ENCODE measurements around the gene LMBR1. TPM values are rescaled to one million over a fixed set of nuclear protein-coding genes. Genes with fewer than 3 reads are reported as not detected.
"Not testable (repeated sequence)": the region's sequence is repeated elsewhere in the genome, so short reads cannot be mapped to it uniquely, and the experiment has no call there.

The LMBR1 gene
- total and polyA plus RNA-seq, 4 experiments from 2014 or later = 35.3 to 97.4 (median 55.2) TPM

GRCh38 chr7:156848979-156849378, 44.0 kb downstream of the LMBR1 start:
- Mint-ChIP-seq H3K4me1 (peaks cover 31 to 51% (median 40%) of the 10 kb centered on the region in 4 donors), H3K9me3 (peaks cover 0 to 5% (median under 1%) of the 10 kb centered on the region in 8 donors), H3K27me3 (no peaks in the 10 kb centered on the region), H3K36me3 (peaks cover 25% of the 10 kb centered on the region in 2 donors), H3K27ac (peak overlapping the region in 2 of 7 donors; percentile 47 to 84), H3K4me3 (no peak overlapping the region)
- ChIA-PET POLR2A (ENCODE audit: partially characterized antibody) (no interaction called here), CTCF (ENCODE audit: partially characterized antibody) (no interaction called here)
- peaks cover 3% of the 10 kb centered on the region for H3K4me1 ChIP-seq (ENCODE audit: insufficient read depth, low read length)
- H3K36me3 ChIP-seq (ENCODE audit: insufficient read depth, low read length) = no peaks in the 10 kb centered on the region
- H3K27me3 ChIP-seq (ENCODE audit: insufficient read depth, low read length) = no peaks in the 10 kb centered on the region
- no peak for DNase-seq
- intact Hi-C loops (cut with micrococcal nuclease) = no loop called here
- H3K9me3 ChIP-seq (ENCODE audit: control insufficient read depth in 1 of 2, low read length in 2 of 2) = no peaks in the 10 kb centered on the region
- no peak overlapping the region for H3K4me3 ChIP-seq (ENCODE audit: low read length in 2 of 2)
- no peak overlapping the region for H3K27ac ChIP-seq (ENCODE audit: low read depth, low read length)

GRCh38 chr7:156845379-156846101, 47.4 kb downstream of the LMBR1 start:
- H3K27me3 ChIP-seq (ENCODE audit: insufficient read depth, low read length) = no peaks in the 10 kb centered on the region
- intact Hi-C loops (cut with micrococcal nuclease) = no loop called here
- ChIA-PET CTCF (ENCODE audit: partially characterized antibody) (interaction anchor here (1.0 kb wide), 1 partner anchor 9 kb away, joined by 3 read pairs; no protein-coding TSS in a partner anchor), POLR2A (ENCODE audit: partially characterized antibody) (no interaction called here)
- peaks cover 15% of the 10 kb centered on the region in 2 donors for H3K36me3 Mint-ChIP-seq
- no peaks in the 10 kb centered on the region for H3K27me3 Mint-ChIP-seq
- no peaks in the 10 kb centered on the region for H3K9me3 ChIP-seq (ENCODE audit: control insufficient read depth in 1 of 2, low read length in 2 of 2)
- H3K4me3 Mint-ChIP-seq = peak overlapping the region in 1 of 8 donors; percentile 17
- no peaks in the 10 kb centered on the region for H3K36me3 ChIP-seq (ENCODE audit: insufficient read depth, low read length)
- no peak for DNase-seq
- peaks cover 25 to 47% (median 34%) of the 10 kb centered on the region in 4 donors for H3K4me1 Mint-ChIP-seq
- H3K27ac Mint-ChIP-seq = peak overlapping the region in 1 of 7 donors; percentile 7
- no peak overlapping the region for H3K27ac ChIP-seq (ENCODE audit: low read depth, low read length)
- no peak overlapping the region for H3K4me3 ChIP-seq (ENCODE audit: low read length in 2 of 2)
- H3K4me1 ChIP-seq (ENCODE audit: insufficient read depth, low read length) = peaks cover 3% of the 10 kb centered on the region
- peaks cover 0 to 5% (median 0%) of the 10 kb centered on the region in 8 donors for H3K9me3 Mint-ChIP-seq

- H3K27me3 ChIP-seq (ENCODE audit: insufficient read depth, low read length); intact Hi-C loops (cut with micrococcal nuclease); H3K4me3 ChIP-seq (ENCODE audit: low read length in 2 of 2); H3K4me1 ChIP-seq (ENCODE audit: insufficient read depth, low read length); H3K9me3 ChIP-seq (ENCODE audit: control insufficient read depth in 1 of 2, low read length in 2 of 2); H3K27ac Mint-ChIP-seq; H3K4me3 Mint-ChIP-seq; DNase-seq; H3K27ac ChIP-seq (ENCODE audit: low read depth, low read length); H3K27me3 Mint-ChIP-seq; H3K9me3 Mint-ChIP-seq; H3K36me3 ChIP-seq (ENCODE audit: insufficient read depth, low read length): not testable (repeated sequence)
- ChIA-PET POLR2A (ENCODE audit: partially characterized antibody) (interaction anchor here (1.0 kb wide), 1 partner anchor 50 kb away, joined by 3 read pairs; no protein-coding TSS in a partner anchor), CTCF (ENCODE audit: partially characterized antibody) (interaction anchor here (1.3 kb wide), 1 partner anchor 27 kb away, joined by 3 read pairs; no protein-coding TSS in a partner anchor)
- peaks cover 10 to 14% of the 10 kb centered on the region in 2 donors for H3K36me3 Mint-ChIP-seq
- peaks cover 22 to 35% (median 30%) of the 10 kb centered on the region in 4 donors for H3K4me1 Mint-ChIP-seq
These were observed 49.4 kb downstream of the LMBR1 start for GRCh38 chr7:156843582-156843981.

GRCh38 chr7:156843157-156843556, 49.8 kb downstream of the LMBR1 start:
- peaks cover 3% of the 10 kb centered on the region for H3K4me1 ChIP-seq (ENCODE audit: insufficient read depth, low read length)
- POLR2A ChIA-PET (ENCODE audit: partially characterized antibody) = interaction anchor here (1.0 kb wide), 1 partner anchor 50 kb away, joined by 3 read pairs; no protein-coding TSS in a partner anchor
- H3K4me3 Mint-ChIP-seq = no peak overlapping the region
- H3K9me3 ChIP-seq (ENCODE audit: control insufficient read depth in 1 of 2, low read length in 2 of 2) = no peaks in the 10 kb centered on the region
- no peak overlapping the region for H3K27ac Mint-ChIP-seq
- H3K36me3 ChIP-seq (ENCODE audit: insufficient read depth, low read length) = no peaks in the 10 kb centered on the region
- CTCF ChIA-PET (ENCODE audit: partially characterized antibody) = interaction anchor here (1.3 kb wide), 1 partner anchor 27 kb away, joined by 3 read pairs; no protein-coding TSS in a partner anchor
- no peak for DNase-seq
- peaks cover 0 to 4% (median 0%) of the 10 kb centered on the region in 8 donors for H3K9me3 Mint-ChIP-seq
- H3K27ac ChIP-seq (ENCODE audit: low read depth, low read length) = no peak overlapping the region
- H3K27me3 Mint-ChIP-seq = no peaks in the 10 kb centered on the region
- H3K4me3 ChIP-seq (ENCODE audit: low read length in 2 of 2) = no peak overlapping the region
- H3K36me3 Mint-ChIP-seq = peaks cover 8 to 18% of the 10 kb centered on the region in 2 donors
- intact Hi-C loops (cut with micrococcal nuclease) = no loop called here
- H3K4me1 Mint-ChIP-seq = peaks cover 21 to 33% (median 30%) of the 10 kb centered on the region in 4 donors
- no peaks in the 10 kb centered on the region for H3K27me3 ChIP-seq (ENCODE audit: insufficient read depth, low read length)

GRCh38 chr7:156842740-156843140, 50.2 kb downstream of the LMBR1 start:
- no peak for DNase-seq
- Histone ChIP-seq H3K4me3 (ENCODE audit: low read length in 2 of 2) (no peak overlapping the region), H3K36me3 (ENCODE audit: insufficient read depth, low read length) (no peaks in the 10 kb centered on the region), H3K4me1 (ENCODE audit: insufficient read depth, low read length) (peaks cover 3% of the 10 kb centered on the region), H3K9me3 (ENCODE audit: control insufficient read depth in 1 of 2, low read length in 2 of 2) (no peaks in the 10 kb centered on the region), H3K27me3 (ENCODE audit: insufficient read depth, low read length) (no peaks in the 10 kb centered on the region), H3K27ac (ENCODE audit: low read depth, low read length) (no peak overlapping the region)
- no peak overlapping the region for H3K4me3 Mint-ChIP-seq
- H3K36me3 Mint-ChIP-seq = peaks cover 4 to 19% of the 10 kb centered on the region in 2 donors
- H3K27ac Mint-ChIP-seq = no peak overlapping the region
- H3K4me1 Mint-ChIP-seq = peaks cover 17 to 29% (median 26%) of the 10 kb centered on the region in 4 donors
- peaks cover 0 to 3% (median 0%) of the 10 kb centered on the region in 8 donors for H3K9me3 Mint-ChIP-seq
- ChIA-PET POLR2A (ENCODE audit: partially characterized antibody) (interaction anchor here (1.0 kb wide), 1 partner anchor 51 kb away, joined by 3 read pairs; no protein-coding TSS in a partner anchor), CTCF (ENCODE audit: partially characterized antibody) (interaction anchor here (1.3 kb wide), 1 partner anchor 26 kb away, joined by 3 read pairs; no protein-coding TSS in a partner anchor)
- intact Hi-C loops (cut with micrococcal nuclease) = no loop called here
- no peaks in the 10 kb centered on the region for H3K27me3 Mint-ChIP-seq

GRCh38 chr7:156842317-156842716, 50.7 kb downstream of the LMBR1 start:
- Mint-ChIP-seq H3K27ac (no peak overlapping the region), H3K36me3 (peaks cover 6 to 19% of the 10 kb centered on the region in 2 donors), H3K4me1 (peaks cover 14 to 24% (median 23%) of the 10 kb centered on the region in 4 donors), H3K27me3 (no peaks in the 10 kb centered on the region), H3K4me3 (no peak overlapping the region), H3K9me3 (peaks cover 0 to 2% (median 0%) of the 10 kb centered on the region in 8 donors)
- Histone ChIP-seq H3K27me3 (ENCODE audit: insufficient read depth, low read length) (no peaks in the 10 kb centered on the region), H3K27ac (ENCODE audit: low read depth, low read length) (no peak overlapping the region), H3K36me3 (ENCODE audit: insufficient read depth, low read length) (no peaks in the 10 kb centered on the region), H3K4me3 (ENCODE audit: low read length in 2 of 2) (no peak overlapping the region), H3K4me1 (ENCODE audit: insufficient read depth, low read length) (peaks cover 3% of the 10 kb centered on the region), H3K9me3 (ENCODE audit: control insufficient read depth in 1 of 2, low read length in 2 of 2) (no peaks in the 10 kb centered on the region)
- intact Hi-C loops (cut with micrococcal nuclease) = no loop called here
- POLR2A ChIA-PET (ENCODE audit: partially characterized antibody) = interaction anchor here (0.6 kb wide), 1 partner anchor 733 kb away, joined by 3 read pairs; no protein-coding TSS in a partner anchor
- no peak for DNase-seq
- CTCF ChIA-PET (ENCODE audit: partially characterized antibody) = interaction anchor here (1.3 kb wide), 1 partner anchor 26 kb away, joined by 3 read pairs; no protein-coding TSS in a partner anchor

- no peaks in the 10 kb centered on the region for H3K36me3 ChIP-seq (ENCODE audit: insufficient read depth, low read length)
- H3K27ac Mint-ChIP-seq = no peak overlapping the region
- H3K4me3 Mint-ChIP-seq = no peak overlapping the region
- intact Hi-C loops (cut with micrococcal nuclease) = no loop called here
- no peak for DNase-seq
- H3K4me1 Mint-ChIP-seq = peaks cover 9 to 16% (median 15%) of the 10 kb centered on the region in 4 donors
- no peaks in the 10 kb centered on the region for H3K9me3 ChIP-seq (ENCODE audit: control insufficient read depth in 1 of 2, low read length in 2 of 2)
- ChIA-PET POLR2A (ENCODE audit: partially characterized antibody) (interaction anchor here (0.6 kb wide), 1 partner anchor 734 kb away, joined by 3 read pairs; no protein-coding TSS in a partner anchor), CTCF (ENCODE audit: partially characterized antibody) (no interaction called here)
- no peaks in the 10 kb centered on the region for H3K27me3 ChIP-seq (ENCODE audit: insufficient read depth, low read length)
- no peaks in the 10 kb centered on the region for H3K27me3 Mint-ChIP-seq
- peaks cover 0 to 2% (median 0%) of the 10 kb centered on the region in 8 donors for H3K9me3 Mint-ChIP-seq
- H3K4me1 ChIP-seq (ENCODE audit: insufficient read depth, low read length) = peaks cover 3% of the 10 kb centered on the region
- no peak overlapping the region for H3K4me3 ChIP-seq (ENCODE audit: low read length in 2 of 2)
- no peak overlapping the region for H3K27ac ChIP-seq (ENCODE audit: low read depth, low read length)
- H3K36me3 Mint-ChIP-seq = peaks cover 7 to 19% of the 10 kb centered on the region in 2 donors
These were observed 51.5 kb downstream of the LMBR1 start for GRCh38 chr7:156841497-156841896.

Data from CD4-positive, alpha-beta memory T cell (primary cell).